OCI-LY3 (cell line): Measurements from ENCODE around the gene SHC1.

Experiments used
- H2AFZ ChIP-seq: fragments of 200-600, 300-600 bp; shearing (Covaris generic); 2 replicates; pipeline ENCODE4 v1.6.0; 2014; ENCODE audit warnings: antibody characterized with exemption, low read depth, low read length
- H3K27ac ChIP-seq: fragments of 200-600, 300-600 bp; sonication (generic); 2 replicates; pipeline ENCODE4 v1.5.1; 2014; ENCODE audit warnings: mild to moderate bottlenecking, low read length, moderate library complexity, mixed read lengths
- H3K27me3 ChIP-seq: fragments of 200-600, 300-600 bp; sonication (generic); 2 replicates; pipeline ENCODE4 v1.6.1; 2014; ENCODE audit warnings: low read depth, low read length, mixed read lengths
- H3K36me3 ChIP-seq: fragments of 200-600, 300-600 bp; sonication (generic); replicated peaks from 2 replicates; pipeline ENCODE3; 2014; ENCODE audit warnings: low read depth, low read length, mixed read lengths
- H3K4me1 ChIP-seq: fragments of 300-600, 200-600 bp; sonication (generic); 2 replicates; pipeline ENCODE4 v1.6.1; 2014; ENCODE audit warnings: low read length, mixed read lengths
- H3K4me2 ChIP-seq: fragments of 200-600, 300-600 bp; sonication (generic); 2 replicates; pipeline ENCODE4 v1.6.1; 2014; ENCODE audit warnings: low read length, mixed read lengths
- H3K4me3 ChIP-seq: fragments of 300-600, 200-600 bp; sonication (generic); 2 replicates; pipeline ENCODE4 v1.5.1; 2014; ENCODE audit warnings: antibody characterized with exemption, mild to moderate bottlenecking, low read length, moderate library complexity
- H3K79me2 ChIP-seq: fragments of 300-600, 200-600 bp; shearing (Covaris generic); 2 replicates; pipeline ENCODE4 v1.6.1; 2014; ENCODE audit warnings: mild to moderate bottlenecking, low read length, mixed read lengths
- H3K9ac ChIP-seq: fragments of 300-600, 200-600 bp; shearing (Covaris generic); 2 replicates; pipeline ENCODE4 v1.6.0; 2014; ENCODE audit warnings: mild to moderate bottlenecking, low read length, moderate library complexity
- H3K9me3 ChIP-seq: fragments of 200-600, 300-600 bp; shearing (Covaris generic); 2 replicates; pipeline ENCODE4 v1.6.1; 2014; ENCODE audit warnings: low read length, mixed read lengths; ENCODE audit not compliant: insufficient read depth
- H4K20me1 ChIP-seq: fragments of 200-600, 300-600 bp; sonication (generic); 2 replicates; pipeline ENCODE4 v1.6.1; 2016; ENCODE audit warnings: low read length, mixed read lengths; ENCODE audit not compliant: insufficient read depth
- EZH2phosphoT487 ChIP-seq: fragments of 200-600 bp; shearing (Covaris generic); IDR thresholded peaks from 2 replicates; pipeline ENCODE4 v1.6.1; 2018; ENCODE audit warnings: antibody characterized with exemption, mixed run types, low read depth
- TF ChIP-seq, protein P1 (sequence below): fragments of 200-600, 300-600 bp; sonication (generic); IDR thresholded peaks from 2 replicates; pipeline ENCODE4 v1.5.1; 2014; ENCODE audit warnings: antibody characterized with exemption, low read length, low read depth

Gene SHC1

DNA sequence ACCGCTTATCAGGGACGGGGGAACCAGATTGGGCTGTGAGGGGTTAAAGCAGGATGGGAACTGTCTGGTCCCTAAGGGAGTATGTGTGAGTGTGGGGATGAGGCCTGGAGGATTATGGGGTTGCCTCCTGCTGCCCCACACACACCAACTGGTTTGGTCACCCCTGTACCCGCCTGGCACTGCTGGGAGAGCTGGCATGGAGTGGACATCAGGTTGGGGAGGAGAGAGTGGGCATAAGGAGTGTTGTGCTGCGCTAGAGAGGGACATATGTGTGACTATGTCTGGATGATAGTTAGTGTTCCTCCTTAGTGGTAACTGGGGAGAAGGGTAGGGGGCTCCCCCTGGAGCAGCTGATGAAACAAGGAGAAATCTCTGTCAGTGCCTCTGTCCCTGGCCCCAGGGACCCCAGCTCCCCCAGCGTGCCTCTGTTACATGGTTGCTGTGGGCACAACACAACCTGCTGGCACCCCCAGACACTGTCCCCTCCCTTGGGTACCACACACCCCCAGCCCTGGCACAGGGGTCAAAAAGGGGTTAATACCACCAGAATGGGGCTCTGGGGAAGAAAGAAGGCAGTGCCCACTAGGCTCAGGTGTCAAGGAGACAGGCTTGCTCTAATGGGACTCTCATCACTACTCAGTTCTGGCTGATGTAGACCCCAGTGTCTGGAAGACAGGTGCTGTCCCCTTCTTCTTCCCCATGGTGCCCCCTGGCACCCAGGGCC, 34.0 kb upstream of the SHC1 start:
- H3K4me2 ChIP-seq, result peak overlapping the region; percentile 97
- TF ChIP-seq, protein P1, sequence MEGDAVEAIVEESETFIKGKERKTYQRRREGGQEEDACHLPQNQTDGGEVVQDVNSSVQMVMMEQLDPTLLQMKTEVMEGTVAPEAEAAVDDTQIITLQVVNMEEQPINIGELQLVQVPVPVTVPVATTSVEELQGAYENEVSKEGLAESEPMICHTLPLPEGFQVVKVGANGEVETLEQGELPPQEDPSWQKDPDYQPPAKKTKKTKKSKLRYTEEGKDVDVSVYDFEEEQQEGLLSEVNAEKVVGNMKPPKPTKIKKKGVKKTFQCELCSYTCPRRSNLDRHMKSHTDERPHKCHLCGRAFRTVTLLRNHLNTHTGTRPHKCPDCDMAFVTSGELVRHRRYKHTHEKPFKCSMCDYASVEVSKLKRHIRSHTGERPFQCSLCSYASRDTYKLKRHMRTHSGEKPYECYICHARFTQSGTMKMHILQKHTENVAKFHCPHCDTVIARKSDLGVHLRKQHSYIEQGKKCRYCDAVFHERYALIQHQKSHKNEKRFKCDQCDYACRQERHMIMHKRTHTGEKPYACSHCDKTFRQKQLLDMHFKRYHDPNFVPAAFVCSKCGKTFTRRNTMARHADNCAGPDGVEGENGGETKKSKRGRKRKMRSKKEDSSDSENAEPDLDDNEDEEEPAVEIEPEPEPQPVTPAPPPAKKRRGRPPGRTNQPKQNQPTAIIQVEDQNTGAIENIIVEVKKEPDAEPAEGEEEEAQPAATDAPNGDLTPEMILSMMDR, result no peak
- no peak for TF ChIP-seq EZH2phosphoT487
- peaks cover 24% of the 10 kb centered on the region for H4K20me1 ChIP-seq
- H3K36me3 ChIP-seq, result peaks cover 10% of the 10 kb centered on the region
- H3K4me3 ChIP-seq, result peak overlapping the region; percentile 93
- H3K4me1 ChIP-seq, result peaks cover 54% of the 10 kb centered on the region
- peaks cover 59% of the 10 kb centered on the region for H3K79me2 ChIP-seq
- H3K27me3 ChIP-seq, result no peaks in the 10 kb centered on the region
- peak overlapping the region; percentile 92 for H3K27ac ChIP-seq
- H2AFZ ChIP-seq, result no peak overlapping the region
- peak overlapping the region; percentile 96 for H3K9ac ChIP-seq
- no peaks in the 10 kb centered on the region for H3K9me3 ChIP-seq

DNA sequence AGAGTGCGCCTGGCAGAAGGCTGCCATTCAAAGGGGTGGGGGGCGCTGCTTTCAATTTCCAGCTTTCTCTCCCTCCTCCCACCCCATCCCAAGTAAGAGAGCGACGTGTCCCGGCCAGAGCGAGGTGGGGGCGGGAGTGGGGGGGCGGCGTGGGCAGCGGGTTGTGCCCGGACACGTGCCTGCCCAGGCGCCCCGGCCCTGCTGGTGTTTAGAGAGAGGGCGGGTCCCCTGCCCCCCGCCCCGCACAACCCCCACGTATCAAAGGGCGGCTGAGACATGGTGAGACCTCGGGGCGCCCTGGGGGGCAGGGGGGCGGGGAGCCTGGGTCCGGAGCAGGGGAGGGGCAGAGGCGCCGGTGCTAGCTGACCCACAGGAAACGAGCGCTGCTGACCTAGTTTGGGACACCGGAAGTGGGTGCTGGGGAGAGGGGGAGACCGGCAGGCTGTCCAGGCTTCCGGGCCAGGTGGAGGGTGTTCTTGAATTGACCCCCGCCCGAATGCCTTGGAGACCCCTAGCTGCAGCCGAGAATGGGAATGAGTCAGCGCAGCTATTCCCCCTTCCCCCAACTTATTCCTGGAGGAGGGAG, 33.3 kb upstream of the SHC1 start:
- Histone ChIP-seq H3K36me3 (peaks cover 10% of the 10 kb centered on the region), H4K20me1 (peaks cover 19% of the 10 kb centered on the region), H3K9ac (peak overlapping the region; percentile 96), H2AFZ (no peak overlapping the region), H3K79me2 (peaks cover 59% of the 10 kb centered on the region), H3K4me1 (peaks cover 53% of the 10 kb centered on the region), H3K4me3 (peak overlapping the region; percentile 93), H3K9me3 (no peaks in the 10 kb centered on the region), H3K4me2 (peak overlapping the region; percentile 97), H3K27ac (peak overlapping the region; percentile 92), H3K27me3 (no peaks in the 10 kb centered on the region)
- TF ChIP-seq, protein P1, result peak; percentile 4; the same call in 1 of the 2 replicates
- TF ChIP-seq EZH2phosphoT487, result no peak

DNA sequence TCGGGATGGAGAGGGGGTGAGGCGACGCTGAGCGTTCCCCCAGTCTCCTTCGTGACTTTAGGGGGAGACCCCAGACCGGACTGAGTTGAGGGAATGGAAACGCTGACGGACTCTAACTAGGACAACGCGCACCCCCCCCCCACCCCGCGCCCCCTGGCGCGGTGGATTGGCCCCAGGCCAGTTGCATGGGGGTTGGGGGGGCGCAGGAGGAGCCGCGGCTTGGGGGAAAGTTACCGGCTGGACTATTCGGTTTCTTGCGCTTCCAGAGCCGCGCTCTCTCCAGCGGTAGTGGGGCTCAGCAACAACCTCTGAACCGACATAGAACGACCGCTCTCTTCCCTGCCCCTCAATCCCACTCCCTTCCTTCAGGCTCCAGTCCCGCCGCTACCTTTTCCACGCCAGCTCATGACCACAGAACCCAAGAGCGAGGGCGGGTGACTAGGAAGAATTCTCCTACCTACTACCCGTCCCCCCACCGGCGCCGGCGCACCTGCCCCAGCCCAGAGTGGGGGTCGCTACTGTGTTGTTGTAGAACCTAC, 32.7 kb upstream of the SHC1 start:
- Histone ChIP-seq H3K9ac (peak overlapping the region; percentile 96), H3K27me3 (no peaks in the 10 kb centered on the region), H3K36me3 (peaks cover 7% of the 10 kb centered on the region), H3K4me2 (peak overlapping the region; percentile 97), H3K9me3 (no peaks in the 10 kb centered on the region), H3K27ac (peak overlapping the region; percentile 92), H3K4me1 (peaks cover 51% of the 10 kb centered on the region), H2AFZ (no peak overlapping the region), H3K79me2 (peaks cover 56% of the 10 kb centered on the region), H3K4me3 (peak overlapping the region; percentile 93), H4K20me1 (peaks cover 14% of the 10 kb centered on the region)
- no peak for TF ChIP-seq EZH2phosphoT487
- TF ChIP-seq, protein P1, result no peak; the same call in 1 of the 2 replicates
